HFFc6 (cell line): Measurements from ENCODE around the gene LCN15. TPM values are rescaled to one million over a fixed set of nuclear protein-coding genes. Genes with fewer than 3 reads are reported as not detected.

ENCODE experiments used
- DNase-seq: peaks from one replicate; pipeline ENCODE4 v3.0.0-alpha.2; 2018
- H3K27ac Mint-ChIP-seq: 2 replicates; pipeline ENCODE4 v1.8.0; 2020; ENCODE audit warnings: mild to moderate bottlenecking, mixed read lengths
- H3K27me3 Mint-ChIP-seq: 2 replicates; pipeline ENCODE4 v1.8.0; 2021; ENCODE audit warnings: mild to moderate bottlenecking, moderate library complexity, mixed read lengths; ENCODE audit not compliant: insufficient read depth
- H3K36me3 Mint-ChIP-seq: 2 replicates; pipeline ENCODE4 v1.8.0; 2021; ENCODE audit warnings: low read depth, mixed read lengths
- H3K4me1 Mint-ChIP-seq: 2 replicates; pipeline ENCODE4 v1.8.0; 2020; ENCODE audit warnings: low read depth, mixed read lengths
- H3K4me3 Mint-ChIP-seq: 2 replicates; pipeline ENCODE4 v1.8.0; 2020; ENCODE audit warnings: mild to moderate bottlenecking, moderate library complexity, mixed read lengths
- H3K9me3 Mint-ChIP-seq: 2 replicates; pipeline ENCODE4 v1.8.0; 2020; ENCODE audit warnings: mild to moderate bottlenecking, mixed read lengths
- total RNA-seq, 6 experiments: library from RNA; stranded (reverse); fragmentation: NEBNext Ultra II Directional; extraction: Animal tissue kit (Norgen Biotek cat#: 25700); gene quantifications; 2 replicates in 1 of 6; 3 replicates in 5 of 6; pipeline ENCODE4 v1.2.3, GENCODE V29; 2021
- TF ChIP-seq, protein P1 (sequence below): fragments of 200-600 bp; sonication (generic); IDR thresholded peaks from 2 replicates; pipeline ENCODE4 v1.5.0; 2021; ENCODE audit warnings: antibody characterized with exemption, mild to moderate bottlenecking

Gene LCN15
- total RNA-seq, 6 experiments from 2014 or later = not detected

DNA sequence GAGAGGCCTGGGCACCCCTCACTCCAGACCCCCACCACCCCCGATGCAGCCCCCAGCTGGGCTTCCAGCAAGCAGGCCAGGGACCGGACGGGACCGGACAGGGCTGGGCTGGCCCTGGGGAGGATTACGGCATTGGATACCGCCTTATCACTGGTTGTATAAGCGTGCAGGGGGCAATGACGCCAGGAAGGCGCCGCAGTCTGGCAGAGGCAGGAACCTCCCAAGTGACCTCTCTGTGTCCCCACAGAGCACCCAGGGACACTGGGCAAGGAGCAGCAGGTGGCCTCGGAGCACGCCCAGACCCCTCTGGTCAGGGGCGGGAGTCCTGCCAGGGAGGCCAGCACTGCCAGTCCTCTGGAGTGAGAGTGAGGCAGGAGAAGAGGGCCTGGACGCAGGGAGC lies 723 bp upstream of the LCN15 start:
- Mint-ChIP-seq H3K27ac (no peak overlapping the region), H3K4me1 (0 out of 2 replicates have a peak, but pooled peaks cover 6% of the 10 kb centered on the region), H3K27me3 (peaks cover 9% of the 10 kb centered on the region), H3K9me3 (no peaks in the 10 kb centered on the region), H3K36me3 (no peaks in the 10 kb centered on the region), H3K4me3 (no peak overlapping the region)
- no peak for DNase-seq
- TF ChIP-seq, protein P1, sequence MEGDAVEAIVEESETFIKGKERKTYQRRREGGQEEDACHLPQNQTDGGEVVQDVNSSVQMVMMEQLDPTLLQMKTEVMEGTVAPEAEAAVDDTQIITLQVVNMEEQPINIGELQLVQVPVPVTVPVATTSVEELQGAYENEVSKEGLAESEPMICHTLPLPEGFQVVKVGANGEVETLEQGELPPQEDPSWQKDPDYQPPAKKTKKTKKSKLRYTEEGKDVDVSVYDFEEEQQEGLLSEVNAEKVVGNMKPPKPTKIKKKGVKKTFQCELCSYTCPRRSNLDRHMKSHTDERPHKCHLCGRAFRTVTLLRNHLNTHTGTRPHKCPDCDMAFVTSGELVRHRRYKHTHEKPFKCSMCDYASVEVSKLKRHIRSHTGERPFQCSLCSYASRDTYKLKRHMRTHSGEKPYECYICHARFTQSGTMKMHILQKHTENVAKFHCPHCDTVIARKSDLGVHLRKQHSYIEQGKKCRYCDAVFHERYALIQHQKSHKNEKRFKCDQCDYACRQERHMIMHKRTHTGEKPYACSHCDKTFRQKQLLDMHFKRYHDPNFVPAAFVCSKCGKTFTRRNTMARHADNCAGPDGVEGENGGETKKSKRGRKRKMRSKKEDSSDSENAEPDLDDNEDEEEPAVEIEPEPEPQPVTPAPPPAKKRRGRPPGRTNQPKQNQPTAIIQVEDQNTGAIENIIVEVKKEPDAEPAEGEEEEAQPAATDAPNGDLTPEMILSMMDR = no peak

DNA sequence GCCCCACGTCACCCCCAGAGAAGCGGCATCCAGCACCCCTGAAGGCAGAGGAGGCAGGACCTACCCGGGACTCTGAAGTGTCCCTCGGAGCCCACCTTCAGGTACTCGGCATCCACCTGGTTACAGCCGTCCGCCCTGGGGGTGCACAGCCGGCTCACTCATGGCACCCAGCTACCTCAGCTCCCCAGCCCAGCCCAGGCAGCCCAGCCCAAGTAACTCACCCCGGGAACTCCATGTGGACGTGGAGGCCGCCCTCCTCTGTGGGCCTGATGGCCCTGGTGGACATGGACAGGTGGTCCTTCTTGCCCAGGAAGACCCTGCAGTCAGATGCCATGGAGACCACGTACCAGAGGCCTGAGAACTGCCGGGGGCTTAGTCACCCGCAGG lies 676 bp downstream of the LCN15 start:
- H3K27ac Mint-ChIP-seq = no peak overlapping the region
- H3K4me3 Mint-ChIP-seq = no peak overlapping the region
- no peaks in the 10 kb centered on the region for H3K36me3 Mint-ChIP-seq
- TF ChIP-seq, protein P1 = no peak
- 0 out of 2 replicates have a peak, but pooled peaks cover 6% of the 10 kb centered on the region for H3K4me1 Mint-ChIP-seq
- H3K9me3 Mint-ChIP-seq = no peaks in the 10 kb centered on the region
- peaks cover 9% of the 10 kb centered on the region for H3K27me3 Mint-ChIP-seq
- DNase-seq = no peak

DNA sequence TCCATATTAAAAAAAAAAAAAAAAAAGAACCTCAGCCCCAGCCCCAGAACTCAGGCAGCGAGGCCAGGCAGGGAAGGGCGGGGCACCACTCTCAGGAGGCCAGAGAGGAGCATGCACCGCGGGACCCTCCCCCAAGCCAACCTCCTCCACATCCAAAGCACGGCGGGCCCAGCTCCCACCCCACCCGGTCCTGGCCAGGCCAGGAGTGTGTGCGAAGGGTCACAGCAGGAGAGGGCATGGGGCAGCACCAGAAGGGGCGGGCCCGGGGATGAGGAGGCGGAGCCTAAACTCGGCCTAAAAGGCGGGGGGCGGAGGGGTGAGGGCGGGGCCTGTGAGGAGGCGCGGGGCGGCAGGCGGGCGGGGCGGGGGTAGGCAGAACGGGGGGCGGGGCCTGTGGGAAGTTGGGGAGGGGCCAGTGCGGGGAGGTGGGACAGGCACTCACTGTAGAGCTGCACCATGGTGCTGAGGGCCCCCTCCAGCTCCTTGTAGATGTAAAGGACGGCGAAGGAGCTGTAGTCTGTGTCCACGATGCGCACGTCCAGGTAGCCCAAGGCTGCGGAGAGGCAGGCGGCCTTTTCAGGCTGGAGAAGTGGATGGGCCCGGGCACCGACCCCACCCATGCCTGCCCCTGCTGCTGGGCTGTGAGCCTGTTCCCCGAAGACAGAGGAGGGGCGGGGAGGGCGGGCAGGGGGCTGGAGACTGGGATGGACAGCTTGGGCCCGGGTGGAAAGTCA lies 1.2 kb downstream of the LCN15 start:
- Mint-ChIP-seq H3K27me3 (peaks cover 9% of the 10 kb centered on the region), H3K9me3 (no peaks in the 10 kb centered on the region), H3K36me3 (no peaks in the 10 kb centered on the region), H3K4me3 (no peak overlapping the region), H3K4me1 (0 out of 2 replicates have a peak, but pooled peaks cover 6% of the 10 kb centered on the region), H3K27ac (no peak overlapping the region)
- DNase-seq = no peak
- TF ChIP-seq, protein P1 = no peak

DNA sequence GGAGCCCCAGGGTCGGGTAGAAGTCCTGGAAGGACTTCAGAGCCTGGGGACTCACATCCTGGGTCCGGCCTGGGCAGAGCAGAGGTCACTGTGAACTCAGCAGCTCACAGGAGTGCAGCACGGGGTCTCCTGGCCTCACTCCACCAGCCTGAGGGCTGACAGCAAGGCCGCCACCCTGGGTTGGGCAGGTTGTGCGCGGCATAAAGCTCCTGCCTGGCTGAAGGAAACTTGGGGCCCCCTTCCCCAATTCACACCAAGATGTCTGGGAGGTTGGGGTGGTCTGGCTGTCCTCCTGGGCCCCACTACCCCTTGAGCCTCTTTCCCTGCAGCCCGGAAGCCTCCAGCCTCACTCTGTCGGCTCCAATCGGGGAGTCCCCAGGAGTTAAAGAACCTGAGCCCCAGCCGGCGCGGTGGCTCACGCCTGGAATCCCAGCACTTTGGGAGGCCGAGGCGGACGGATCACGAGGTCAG lies 2.1 kb downstream of the LCN15 start:
- no peaks in the 10 kb centered on the region for H3K36me3 Mint-ChIP-seq
- TF ChIP-seq, protein P1 = no peak
- H3K9me3 Mint-ChIP-seq = no peaks in the 10 kb centered on the region
- H3K27ac Mint-ChIP-seq = no peak overlapping the region
- peaks cover 10% of the 10 kb centered on the region for H3K27me3 Mint-ChIP-seq
- H3K4me1 Mint-ChIP-seq = 0 out of 2 replicates have a peak, but pooled peaks cover 6% of the 10 kb centered on the region
- H3K4me3 Mint-ChIP-seq = no peak overlapping the region
- DNase-seq = no peak

DNA sequence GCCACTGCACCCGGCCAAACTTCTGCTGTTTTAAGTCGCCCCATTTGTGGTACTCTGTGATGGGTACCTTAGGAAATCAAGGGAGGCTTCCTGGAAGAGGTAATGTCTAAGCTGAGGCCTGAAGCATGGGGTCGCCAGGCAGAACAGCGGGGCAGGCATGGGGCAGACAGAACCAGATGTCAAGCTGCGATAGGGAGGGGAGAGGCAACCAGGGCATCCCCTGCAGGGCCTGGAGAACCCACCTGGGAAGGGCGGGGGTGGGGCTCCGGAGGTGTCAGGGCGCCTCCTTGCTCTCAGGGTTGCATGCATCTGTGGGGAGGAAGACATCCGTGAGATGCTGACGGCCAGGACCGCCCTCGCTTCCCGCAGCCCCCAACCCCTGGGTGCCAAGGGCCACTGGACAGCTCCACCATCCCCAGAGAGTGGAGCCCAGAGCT lies 2.8 kb downstream of the LCN15 start:
- TF ChIP-seq, protein P1 = no peak
- Mint-ChIP-seq H3K4me3 (no peak overlapping the region), H3K36me3 (no peaks in the 10 kb centered on the region), H3K27me3 (peaks cover 6% of the 10 kb centered on the region), H3K9me3 (peaks cover 5% of the 10 kb centered on the region; the same call in 1 of the 2 replicates), H3K4me1 (0 out of 2 replicates have a peak, but pooled peaks cover 6% of the 10 kb centered on the region), H3K27ac (no peak overlapping the region)
- DNase-seq = no peak
